Endothelial cell of umbilical vein (primary cell): ENCODE data around the gene BAG5. TPM values are rescaled to one million over a fixed set of nuclear protein-coding genes. Genes with fewer than 3 reads are reported as not detected.

Source experiments
- BruUV-seq: library from RNA; stranded (reverse); fragments of 400-500 nt; replicated peaks from 2 replicates; lab custom pipeline; 2021; lab: Mats Ljungman, UMichigan
- CTCF ChIA-PET: fragments of 300-600, 350-600 bp; sonication (Branson Sonifier 250); formaldehyde crosslinking; loops from one replicate; lab custom pipeline; 2021; ENCODE audit warnings: antibody characterized with exemption, inconsistent platforms; lab: Charles Lee
- POLR2A ChIA-PET: fragments of 300-600, 350-600 bp; sonication (Branson Sonifier 250); formaldehyde crosslinking; loops from one replicate; lab custom pipeline; 2021; ENCODE audit warnings: antibody characterized with exemption, inconsistent platforms; lab: Charles Lee
- DNase-seq: peaks from one replicate; pipeline ENCODE4 v3.0.0-alpha.2; 2011; ENCODE audit warnings: low read depth, low spot score
- FAIRE-seq: peaks from 2 replicates; lab custom pipeline; 2011; peaks lifted over from hg19 to GRCh38; lab: Jason Lieb, UNC
- H2AFZ ChIP-seq: 2 replicates; pipeline ENCODE4 v1.6.0; 2012; ENCODE audit warnings: low read depth, low read length, control low read depth, inconsistent platforms
- H3K27ac ChIP-seq: 2 replicates; pipeline ENCODE4 v1.5.1; 2011; ENCODE audit warnings: low read depth, mild to moderate bottlenecking, control low read depth, low read length, moderate library complexity; ENCODE audit not compliant: insufficient read depth
- H3K27me3 ChIP-seq, 2 experiments: 2 replicates each; pipeline versions ENCODE4 v1.6.0 to v1.6.1; 2011; ENCODE audit warnings: low read length in 2 of 2, mixed read lengths in 1 of 2; ENCODE audit not compliant: control insufficient read depth in 2 of 2, insufficient read depth in 2 of 2
- H3K36me3 ChIP-seq, 2 experiments: 2 replicates in 1 of 2; 3 replicates in 1 of 2; pipeline ENCODE4 v1.5.1; 2011; ENCODE audit warnings: low read length in 2 of 2, mild to moderate bottlenecking in 1 of 2, moderate library complexity in 1 of 2; ENCODE audit not compliant: control insufficient read depth in 2 of 2, insufficient read depth in 2 of 2; ENCODE audit errors: extremely low read depth in 1 of 2
- H3K4me1 ChIP-seq: 3 replicates; pipeline ENCODE4 v1.5.1; 2011; ENCODE audit warnings: mild to moderate bottlenecking, low read length; ENCODE audit not compliant: control insufficient read depth, insufficient read depth; ENCODE audit errors: extremely low read depth
- H3K4me2 ChIP-seq: 2 replicates; pipeline ENCODE4 v1.6.1; 2011; ENCODE audit warnings: low read length, control low read depth, mixed read lengths; ENCODE audit not compliant: insufficient read depth
- H3K4me3 ChIP-seq, 3 experiments: fragments of 200-600 bp in 1 of 3; sonication (generic), shearing (Covaris generic) in 1 of 3; replicated peaks in 1 of 3; 2 replicates each; pipeline ENCODE4 v1.5.1; 2011 to 2016; ENCODE audit warnings: control low read depth in 3 of 3, low read length in 3 of 3, mild to moderate bottlenecking in 2 of 3, inconsistent platforms in 1 of 3, low read depth in 1 of 3, moderate library complexity in 1 of 3; ENCODE audit not compliant: insufficient read depth in 1 of 3
- H3K79me2 ChIP-seq: 2 replicates; pipeline ENCODE4 v1.6.0; 2012; ENCODE audit warnings: low read length, inconsistent platforms; ENCODE audit not compliant: control insufficient read depth, insufficient read depth
- H3K9ac ChIP-seq: replicated peaks from 2 replicates; pipeline ENCODE3; 2011; ENCODE audit warnings: low read length, control low read depth; ENCODE audit not compliant: insufficient read depth; ENCODE audit errors: extremely low read depth
- H3K9me1 ChIP-seq: replicated peaks from 3 replicates; pipeline ENCODE4 v1.6.0; 2011; ENCODE audit warnings: mild to moderate bottlenecking, low read length; ENCODE audit not compliant: control insufficient read depth, insufficient read depth; ENCODE audit errors: extremely low read depth
- H3K9me3 ChIP-seq: replicated peaks from 2 replicates; pipeline ENCODE4 v1.5.1; 2012; ENCODE audit warnings: low read length, inconsistent platforms; ENCODE audit not compliant: control insufficient read depth, insufficient read depth
- H4K20me1 ChIP-seq: replicated peaks from 2 replicates; pipeline ENCODE3; 2011; ENCODE audit warnings: mild to moderate bottlenecking, low read length; ENCODE audit not compliant: control insufficient read depth, insufficient read depth; ENCODE audit errors: extremely low read depth
- CTCF ChIP-seq, 2 donors: IDR thresholded peaks; 1 replicate in 1 of 2; 2 replicates in 1 of 2; pipeline ENCODE4 v1.5.1; 2011; ENCODE audit warnings: low read length in 2 of 2, mild to moderate bottlenecking in 2 of 2, moderate library complexity in 2 of 2, control low read depth in 1 of 2, inconsistent platforms in 1 of 2, low read depth in 1 of 2; ENCODE audit not compliant: insufficient read depth in 1 of 2; ENCODE audit errors: extremely low read depth in 1 of 2
- FOS ChIP-seq: IDR thresholded peaks from 2 replicates; pipeline ENCODE4 v1.6.1; 2011; ENCODE audit warnings: mild to moderate bottlenecking, low read length, moderate library complexity, borderline replicate concordance; ENCODE audit not compliant: insufficient read depth
- GATA2 ChIP-seq: IDR thresholded peaks from 2 replicates; pipeline ENCODE4 v1.7.0; 2011; ENCODE audit warnings: low read depth, mild to moderate bottlenecking, moderate library complexity, mixed read lengths, low read length; ENCODE audit not compliant: insufficient read length, insufficient read depth
- POLR2A ChIP-seq: IDR thresholded peaks from 2 replicates; pipeline ENCODE4 v1.6.1; 2012; ENCODE audit warnings: low read depth, mild to moderate bottlenecking, control low read depth, low read length
- POLR2AphosphoS5 ChIP-seq: IDR thresholded peaks from 2 replicates; pipeline ENCODE4 v1.6.1; 2012; ENCODE audit warnings: low read depth, mild to moderate bottlenecking, control low read depth, low read length, moderate library complexity; ENCODE audit not compliant: insufficient read depth
- dilution Hi-C: fragments of 300-500 bp; cut with MboI; formaldehyde crosslinking; loops from one replicate; pipeline ENCODE4 v1.15.0; 2019; ENCODE audit warnings: low sequenced_read_pairs; ENCODE audit not compliant: extremely low pct_ligation_motif_present
- intact Hi-C: fragments of 100-400 bp; cut with micrococcal nuclease; formaldehyde crosslinking; loops from one replicate; pipeline ENCODE4 v1.10.0; 2022
- polyA plus RNA-seq, 4 experiments: library from polyadenylated mRNA; depleted of rRNA in 3 of 4; stranded (reverse) in 3 of 4; unstranded in 1 of 4; fragments of >200 nt; gene quantifications; 2 replicates each; pipeline versions ENCODE4 v1.2.1 to v1.2.3, GENCODE V29; 2011 to 2012; ENCODE audit warnings: missing spikeins in 1 of 4
- total RNA-seq: library from RNA; stranded (reverse); gene quantifications from 2 replicates; pipeline ENCODE4 v1.2.3, GENCODE V29; 2021

The BAG5 gene
- total and polyA plus RNA-seq, 2 donors (not counting 3 experiments of a cell fraction or from before 2014, with no cell fraction given), result 6.3 to 32.5 TPM

GRCh38 chr14:103547455-103547940, 15.0 kb downstream of the BAG5 start:
- ChIA-PET CTCF (interaction anchor here (0.5 to 14.4 kb wide), 16 partner anchors 9 to 156 kb away, joined by 3 to 209 read pairs (median 4); partner anchors contain the start of genes BAG5 and CKB), POLR2A (interaction anchor here (0.8 kb wide), 1 partner anchor 29 kb away, joined by 3 read pairs; no protein-coding TSS in a partner anchor)
- Histone ChIP-seq H4K20me1 (no peaks in the 10 kb centered on the region), H3K36me3 (no peaks in the 10 kb centered on the region), H3K27ac (no peak overlapping the region), H2AFZ (no peak overlapping the region), H3K9ac (no peak overlapping the region), H3K4me3 (no peak overlapping the region), H3K9me3 (no peaks in the 10 kb centered on the region), H3K9me1 (no peaks in the 10 kb centered on the region), H3K4me1 (no peaks in the 10 kb centered on the region), H3K4me2 (no peak overlapping the region), H3K27me3 (no peaks in the 10 kb centered on the region), H3K79me2 (no peaks in the 10 kb centered on the region)
- DNase-seq (no peak), FAIRE-seq (no peak)
- intact Hi-C loops (no loop called here), dilution Hi-C loops (no loop called here)
- no TSS peak for BruUV-seq
- TF ChIP-seq POLR2AphosphoS5 (no peak), CTCF (IDR thresholded peaks at IDR 0.05; ENCODE audit: extremely low read depth in 1 of 2, insufficient read depth in 1 of 2, low read depth in 1 of 2, low read length in 2 of 2) (no peak), FOS (no peak), POLR2A (no peak), GATA2 (no peak)
